ENCODE results near the gene TMEM44.

DNA sequence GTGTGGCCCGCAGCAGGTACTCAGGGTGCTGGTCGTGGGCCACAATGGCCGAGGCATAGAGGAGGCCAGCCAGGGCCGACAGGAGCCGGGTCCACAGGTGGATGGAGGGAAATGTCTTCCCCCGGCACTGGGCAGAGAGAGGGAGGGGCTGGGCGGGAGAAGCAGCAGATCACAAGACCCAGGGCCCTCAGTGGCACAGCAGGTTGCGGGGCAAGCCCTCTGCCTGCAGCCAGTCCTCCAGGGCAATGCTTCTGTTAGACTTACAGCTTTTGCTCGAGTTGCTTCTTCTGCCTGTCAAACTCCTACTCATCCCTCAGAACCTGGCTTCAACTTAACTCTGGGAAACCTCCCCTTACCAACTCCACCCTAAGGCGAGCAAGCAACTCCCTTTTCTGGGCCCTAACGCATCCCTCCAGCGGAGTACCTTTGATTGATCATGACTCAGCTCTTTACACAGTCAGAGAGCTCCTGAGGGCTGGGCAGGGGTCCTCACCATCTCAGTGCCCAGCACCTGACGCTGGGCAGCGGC, 16.0 kb downstream of the TMEM44 start:
- TF ChIP-seq POLR2A (conservative IDR thresholded peaks at IDR 0.05) (no peak), ZNF24 (IDR thresholded peaks at IDR 0.05) (no peak), ZNF12 (CRISPR knock-in tag; IDR thresholded peaks at IDR 0.05) (no peak), SOX6 (IDR thresholded peaks at IDR 0.05) (no peak), FOXO4 (CRISPR knock-in tag; IDR thresholded peaks at IDR 0.05) (no peak)
- TF ChIP-seq, protein P1, sequence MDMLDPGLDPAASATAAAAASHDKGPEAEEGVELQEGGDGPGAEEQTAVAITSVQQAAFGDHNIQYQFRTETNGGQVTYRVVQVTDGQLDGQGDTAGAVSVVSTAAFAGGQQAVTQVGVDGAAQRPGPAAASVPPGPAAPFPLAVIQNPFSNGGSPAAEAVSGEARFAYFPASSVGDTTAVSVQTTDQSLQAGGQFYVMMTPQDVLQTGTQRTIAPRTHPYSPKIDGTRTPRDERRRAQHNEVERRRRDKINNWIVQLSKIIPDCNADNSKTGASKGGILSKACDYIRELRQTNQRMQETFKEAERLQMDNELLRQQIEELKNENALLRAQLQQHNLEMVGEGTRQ (CRISPR knock-in tag; IDR thresholded peaks at IDR 0.05), result no peak
